ENCODE results near the gene C11orf86.
"Not testable (repeated sequence)": the region's sequence is repeated elsewhere in the genome, so short reads cannot be mapped to it uniquely, and the experiment has no call there.

DNA sequence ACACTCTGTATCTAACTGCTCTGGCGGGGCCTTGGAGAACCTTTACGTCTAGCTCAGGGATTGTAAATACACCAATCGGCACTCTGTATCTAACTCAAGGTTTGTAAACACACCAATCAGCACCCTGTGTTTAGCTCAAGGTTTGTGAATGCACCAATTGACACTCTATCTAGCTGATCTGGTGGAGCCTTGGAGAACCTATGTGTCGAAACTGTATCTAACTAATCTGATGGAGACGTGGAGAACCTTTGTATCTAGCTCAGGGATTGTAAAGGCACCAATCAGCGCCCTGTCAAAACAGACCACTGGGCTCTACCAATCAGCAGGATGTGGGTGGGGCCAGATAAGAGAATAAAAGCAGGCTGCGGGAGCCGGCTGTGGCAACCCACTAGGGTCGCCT lies 14.3 kb downstream of the C11orf86 start:
- TF ChIP-seq SUZ12 (IDR thresholded peaks at IDR 0.05; ENCODE audit: extremely low read depth, insufficient read depth, insufficient read length); YY1 (IDR thresholded peaks at IDR 0.05; ENCODE audit: insufficient read depth, insufficient read length); ZNF274 (IDR thresholded peaks at IDR 0.05; ENCODE audit: low read depth, low read length): not testable (repeated sequence)
